ENCODE data around the gene NEAT1. TPM values are rescaled to one million over a fixed set of nuclear protein-coding genes. Genes with fewer than 3 reads are reported as not detected.

The NEAT1 gene
- polyA plus RNA-seq, 3 donors, result 0.90 to 293 (median 1.3) TPM

- peaks cover 0 to 1% (median 0%) of the 10 kb centered on the region in 7 donors for H3K9me3 Mint-ChIP-seq
- H3K9me3 ChIP-seq (replicated peaks in 1 of 2; ENCODE audit: control insufficient read depth in 1 of 2, insufficient read depth in 1 of 2, low read length in 2 of 2), result no peaks in the 10 kb centered on the region
- TF ChIP-seq CTCF (IDR thresholded peaks at IDR 0.05), result no peak
- H3K4me2 ChIP-seq (replicated peaks; ENCODE audit: extremely low read depth, low read length, poor library complexity, severe bottlenecking), result no peak overlapping the region
- H3K27ac ChIP-seq (ENCODE audit: low read depth in 1 of 2, low read length in 2 of 2), result no peak overlapping the region
- peaks cover 2% of the 10 kb centered on the region for H3K4me1 Mint-ChIP-seq
- no peak overlapping the region for H3K4me3 Mint-ChIP-seq
- H3K27me3 ChIP-seq (ENCODE audit: control insufficient read depth in 2 of 2, insufficient read depth in 2 of 2, low read length in 2 of 2), result no peaks in the 10 kb centered on the region
- no peak overlapping the region for H2AFZ ChIP-seq (ENCODE audit: insufficient read depth, low read depth, low read length, poor library complexity, severe bottlenecking)
- H3K4me1 ChIP-seq (ENCODE audit: control insufficient read depth in 1 of 2, insufficient read depth in 2 of 2, low read length in 2 of 2), result no peaks in the 10 kb centered on the region
- intact Hi-C loops (cut with micrococcal nuclease), result no loop called here
- peaks cover 67% of the 10 kb centered on the region for H4K20me1 ChIP-seq (ENCODE audit: insufficient read depth, low read length)
- H3K36me3 ChIP-seq (replicated peaks in 1 of 2; ENCODE audit: control insufficient read depth in 1 of 2, insufficient read depth in 2 of 2, low read length in 2 of 2), result peaks cover 82 to 93% of the 10 kb centered on the region in 2 donors
- 96% methylated on average over 12 of the region's 15 CpGs for WGBS (ENCODE audit: insufficient coverage)
- no peaks in the 10 kb centered on the region for H3K27me3 Mint-ChIP-seq (ENCODE audit: low read depth in 3 of 3)
- H3K79me2 ChIP-seq (ENCODE audit: insufficient read depth, low read length), result peaks cover 13% of the 10 kb centered on the region
- H3K36me3 Mint-ChIP-seq, result peaks cover 62 to 95% of the 10 kb centered on the region in 2 donors
- no peak overlapping the region for H3K27ac Mint-ChIP-seq
- DNase-seq, result no peak
- H3K9ac ChIP-seq (ENCODE audit: insufficient read depth, low read length, poor library complexity, severe bottlenecking), result no peak overlapping the region
- no peak overlapping the region for H3K4me3 ChIP-seq (replicated peaks in 1 of 3; ENCODE audit: low read depth in 2 of 3, low read length in 3 of 3)
Observed at GRCh38 chr11:65395961-65396530, 26.6 kb upstream of the NEAT1 start.

- Mint-ChIP-seq H3K4me3 (no peak overlapping the region), H3K27me3 (ENCODE audit: low read depth in 3 of 3) (no peaks in the 10 kb centered on the region), H3K36me3 (peaks cover 61 to 96% of the 10 kb centered on the region in 2 donors), H3K9me3 (peaks cover 0 to 1% (median 0%) of the 10 kb centered on the region in 7 donors), H3K4me1 (peaks cover 2% of the 10 kb centered on the region), H3K27ac (peak overlapping the region in 1 of 7 donors; percentile 1)
- WGBS (ENCODE audit: insufficient coverage), result 95% methylated on average over 34 of the region's 38 CpGs
- TF ChIP-seq CTCF (IDR thresholded peaks at IDR 0.05), result no peak
- Histone ChIP-seq H4K20me1 (ENCODE audit: insufficient read depth, low read length) (peaks cover 64% of the 10 kb centered on the region), H2AFZ (ENCODE audit: insufficient read depth, low read depth, low read length, poor library complexity, severe bottlenecking) (no peak overlapping the region), H3K4me2 (replicated peaks; ENCODE audit: extremely low read depth, low read length, poor library complexity, severe bottlenecking) (no peak overlapping the region), H3K9me3 (replicated peaks in 1 of 2; ENCODE audit: control insufficient read depth in 1 of 2, insufficient read depth in 1 of 2, low read length in 2 of 2) (no peaks in the 10 kb centered on the region), H3K27ac (ENCODE audit: low read depth in 1 of 2, low read length in 2 of 2) (no peak overlapping the region), H3K36me3 (replicated peaks in 1 of 2; ENCODE audit: control insufficient read depth in 1 of 2, insufficient read depth in 2 of 2, low read length in 2 of 2) (peaks cover 79 to 96% of the 10 kb centered on the region in 2 donors), H3K27me3 (ENCODE audit: control insufficient read depth in 2 of 2, insufficient read depth in 2 of 2, low read length in 2 of 2) (no peaks in the 10 kb centered on the region), H3K9ac (ENCODE audit: insufficient read depth, low read length, poor library complexity, severe bottlenecking) (no peak overlapping the region), H3K4me3 (replicated peaks in 1 of 3; ENCODE audit: low read depth in 2 of 3, low read length in 3 of 3) (no peak overlapping the region), H3K4me1 (ENCODE audit: control insufficient read depth in 1 of 2, insufficient read depth in 2 of 2, low read length in 2 of 2) (no peaks in the 10 kb centered on the region), H3K79me2 (ENCODE audit: insufficient read depth, low read length) (peaks cover 6% of the 10 kb centered on the region)
- no peak for DNase-seq
- intact Hi-C loops (cut with micrococcal nuclease), result no loop called here
Observed at GRCh38 chr11:65396769-65397745, 25.5 kb upstream of the NEAT1 start.

Data from CD14-positive monocyte (primary cell).